SK-N-MC (cell line): Measurements from ENCODE around the gene RAD23B.

ENCODE experiments used
- EZH2 ChIP-seq: fragments of 200-600 bp; sonication (generic); IDR thresholded peaks from one replicate; pipeline ENCODE4 v1.6.1; 2017; ENCODE audit warnings: antibody characterized with exemption
- POLR2AphosphoS5 ChIP-seq: IDR thresholded peaks from 2 replicates; pipeline ENCODE4 v1.6.1; 2012; ENCODE audit warnings: mild to moderate bottlenecking, low read depth, low read length, borderline replicate concordance

DNA sequence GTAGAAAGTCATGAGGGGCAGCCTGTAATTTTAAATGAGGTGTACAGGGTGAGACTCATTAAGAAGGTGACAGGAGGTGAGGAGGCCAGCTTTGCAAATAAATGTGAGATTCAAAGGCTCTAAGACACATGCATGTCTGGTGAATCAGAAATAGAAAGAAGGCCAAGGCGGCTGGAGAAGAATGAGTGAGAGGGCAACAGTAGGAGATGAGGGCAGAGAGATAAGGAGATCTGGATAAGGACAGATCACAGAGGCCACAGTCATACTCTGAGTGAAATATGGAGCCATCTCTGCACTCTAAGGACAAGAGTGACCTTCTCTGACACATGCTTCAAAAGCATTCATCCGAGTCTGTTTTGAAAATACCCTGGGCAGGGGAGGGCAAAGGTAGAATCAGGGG lies 90.7 kb downstream of the RAD23B start:
- TF ChIP-seq EZH2 (no peak), POLR2AphosphoS5 (no peak)
